Measurements from ENCODE around the gene TPK1. TPM values are rescaled to one million over a fixed set of nuclear protein-coding genes. Genes with fewer than 3 reads are reported as not detected.
A peak's percentile ranks its signal among the peaks of the same experiment; 100 is the strongest.
"Not testable (repeated sequence)": the region's sequence is repeated elsewhere in the genome, so short reads cannot be mapped to it uniquely, and the experiment has no call there.

The TPK1 gene
- total RNA-seq, 1 donor from 2014 or later = 13.7 TPM

- DNase-seq (ENCODE audit: low read depth in 2 of 2) = not testable (repeated sequence)
Measured at GRCh38 chr7:144777889-144778288, 58.0 kb downstream of the TPK1 start.

- DNase-seq (ENCODE audit: low read depth in 2 of 2) = peak in 1 of 2 donors; percentile 35
Measured at GRCh38 chr7:144777005-144777839, 58.6 kb downstream of the TPK1 start.

GRCh38 chr7:144776447-144776846, 59.4 kb downstream of the TPK1 start:
- no peak for DNase-seq (ENCODE audit: low read depth in 2 of 2)

DNA sequence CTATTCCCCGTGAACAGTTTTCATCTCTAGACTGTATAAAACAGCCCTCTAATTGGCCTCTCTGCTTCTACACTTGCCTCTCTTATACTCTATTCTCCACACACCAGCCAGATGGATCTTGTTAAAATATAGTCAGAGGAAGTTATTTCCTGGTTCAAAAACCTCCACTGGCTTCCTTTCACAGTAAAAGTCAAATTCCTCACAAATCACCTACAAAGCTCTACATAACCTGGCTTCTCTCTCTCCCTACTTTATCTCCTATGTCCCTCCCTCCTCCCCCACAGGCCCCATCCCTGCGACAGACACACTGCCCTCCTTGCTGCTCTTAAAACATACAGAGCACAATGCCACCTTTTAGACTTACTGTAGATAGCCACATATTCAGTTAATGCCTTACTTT, 60.1 kb downstream of the TPK1 start:
- DNase-seq (ENCODE audit: low read depth in 2 of 2) = peak in 1 of 2 donors; percentile 8

- DNase-seq (ENCODE audit: low read depth in 2 of 2) = no peak
Measured at GRCh38 chr7:144771927-144772326, 63.9 kb downstream of the TPK1 start.

GRCh38 chr7:144771174-144771573, 64.7 kb downstream of the TPK1 start:
- no peak for DNase-seq (ENCODE audit: low read depth in 2 of 2)

GRCh38 chr7:144769352-144769751, 66.5 kb downstream of the TPK1 start:
- no peak for DNase-seq (ENCODE audit: low read depth in 2 of 2)

- peak; percentile 48 to 79 for DNase-seq (ENCODE audit: low read depth in 2 of 2)
Measured at GRCh38 chr7:144768633-144769032, 67.2 kb downstream of the TPK1 start.

DNA sequence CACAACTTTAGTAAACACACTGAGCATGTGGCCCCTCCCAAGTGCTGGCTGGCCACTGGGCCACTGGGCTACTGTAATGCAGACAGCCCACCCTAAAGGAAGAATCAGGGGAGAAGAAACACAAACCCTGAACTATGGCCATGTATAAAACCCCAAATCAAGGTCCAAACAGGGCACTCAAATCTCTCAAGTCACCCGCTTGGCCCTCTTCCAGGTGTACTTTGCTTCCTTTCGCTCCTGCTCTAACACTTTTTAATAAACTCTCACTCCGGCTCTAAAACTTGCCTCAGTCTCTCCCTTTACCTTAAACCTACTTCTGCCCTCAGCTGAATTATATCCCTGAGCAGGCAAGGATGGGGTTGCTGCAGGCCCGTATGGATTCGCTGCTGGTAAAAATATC, 72.6 kb downstream of the TPK1 start:
- DNase-seq (ENCODE audit: low read depth in 2 of 2) = no peak

DNA sequence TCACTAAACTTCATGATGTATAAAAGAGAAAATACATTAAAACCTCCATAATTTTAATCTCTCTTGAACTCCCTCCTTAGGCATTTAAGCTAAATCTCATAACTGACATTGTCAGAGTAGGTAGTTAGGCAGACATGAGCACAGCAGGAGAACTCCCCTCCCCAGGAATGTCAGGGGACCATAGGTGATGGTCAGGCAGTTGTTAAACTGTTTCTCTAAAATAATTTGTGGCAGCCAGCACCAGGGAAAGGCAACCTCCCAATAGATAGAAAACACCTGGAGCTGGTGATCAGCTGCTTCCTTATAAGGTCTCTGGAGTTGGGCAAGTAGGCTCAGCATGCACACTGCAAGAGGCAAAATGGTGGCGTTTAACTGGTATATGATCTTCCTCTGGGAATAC, 73.0 kb downstream of the TPK1 start:
- DNase-seq (ENCODE audit: low read depth in 2 of 2) = no peak

DNA sequence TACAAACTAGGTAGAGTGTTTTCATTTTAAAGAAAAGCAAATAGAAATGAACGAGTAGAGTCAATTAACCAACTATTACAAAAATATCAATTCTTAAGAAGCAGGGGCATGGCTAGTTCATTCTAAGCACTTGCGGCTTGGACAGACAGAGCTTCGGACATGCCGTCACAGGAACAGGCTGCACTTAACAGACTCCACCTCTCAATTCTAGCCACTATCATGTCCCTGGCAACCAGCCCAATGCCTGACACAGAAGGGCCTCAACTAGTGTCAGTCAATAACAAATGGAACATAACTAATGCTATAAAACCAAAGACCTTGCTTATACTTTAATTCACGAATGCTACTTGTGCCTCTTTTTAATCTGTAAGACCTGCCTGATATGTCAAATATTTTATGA, 74.4 kb downstream of the TPK1 start:
- peak in 1 of 2 donors; percentile 13 for DNase-seq (ENCODE audit: low read depth in 2 of 2)

DNA sequence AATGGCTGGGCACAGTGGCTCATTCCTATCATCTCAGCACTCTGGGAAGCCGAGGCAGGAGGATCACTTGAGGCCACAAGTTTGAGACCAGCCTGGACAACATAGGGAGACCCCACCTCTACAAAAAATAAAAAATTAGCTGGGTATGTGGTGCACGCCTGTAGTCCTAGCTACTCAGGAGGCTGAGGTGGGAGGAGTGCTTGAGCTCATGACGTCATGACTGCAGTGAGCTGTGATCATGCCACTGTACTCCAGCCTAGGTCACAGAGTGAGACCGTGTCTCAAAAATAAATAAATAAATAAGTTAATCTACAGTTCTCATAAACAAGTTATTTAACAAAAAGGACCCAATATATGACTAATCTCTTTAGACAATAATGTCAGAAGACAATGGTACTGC, 76.2 kb downstream of the TPK1 start:
- DNase-seq (ENCODE audit: low read depth in 2 of 2) = no peak

DNA sequence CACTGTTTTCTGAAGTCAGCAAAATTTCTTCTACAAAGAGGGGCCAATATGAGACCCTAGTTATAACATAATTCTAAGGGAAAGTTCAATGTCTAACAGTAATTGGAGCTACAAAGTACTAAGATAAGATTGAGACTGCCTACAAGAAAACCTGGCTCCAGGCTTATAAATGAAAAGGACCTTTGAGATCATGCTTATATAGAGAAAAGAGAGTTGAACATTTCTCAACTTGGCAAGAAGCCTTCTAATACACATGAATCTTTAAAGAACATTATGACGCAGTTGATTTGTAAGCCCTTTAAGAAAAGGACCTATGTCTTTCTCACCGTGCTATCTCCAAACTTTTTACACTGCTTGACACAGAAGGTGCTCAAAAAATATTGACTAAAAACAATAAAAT, 87.9 kb downstream of the TPK1 start:
- no peak for DNase-seq (ENCODE audit: low read depth in 2 of 2)

- peak; percentile 60 to 69 for DNase-seq (ENCODE audit: low read depth in 2 of 2)
Measured at GRCh38 chr7:144738708-144739314, 97.0 kb downstream of the TPK1 start.

DNA sequence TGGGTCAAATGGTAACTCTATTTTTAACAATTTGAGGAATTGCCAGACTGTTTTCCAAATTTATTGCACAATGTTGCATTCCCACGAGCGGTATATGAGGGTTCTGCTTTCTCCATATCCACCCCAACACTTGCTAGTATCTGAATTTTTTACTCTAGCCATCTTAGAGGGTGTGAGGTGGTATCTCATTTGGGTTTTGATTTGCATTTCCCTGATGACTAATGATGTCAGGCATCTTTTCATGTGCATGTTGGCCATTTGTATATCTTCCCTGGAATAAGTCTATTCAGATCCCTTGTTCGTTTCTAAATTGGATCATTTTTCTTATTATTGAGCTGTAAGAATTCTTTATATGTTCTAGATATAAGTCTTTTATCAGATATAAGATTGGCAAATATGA, 97.7 kb downstream of the TPK1 start:
- DNase-seq (ENCODE audit: low read depth in 2 of 2) = no peak

GRCh38 chr7:144736880-144737493, 98.9 kb downstream of the TPK1 start:
- no peak for DNase-seq (ENCODE audit: low read depth in 2 of 2)

DNA sequence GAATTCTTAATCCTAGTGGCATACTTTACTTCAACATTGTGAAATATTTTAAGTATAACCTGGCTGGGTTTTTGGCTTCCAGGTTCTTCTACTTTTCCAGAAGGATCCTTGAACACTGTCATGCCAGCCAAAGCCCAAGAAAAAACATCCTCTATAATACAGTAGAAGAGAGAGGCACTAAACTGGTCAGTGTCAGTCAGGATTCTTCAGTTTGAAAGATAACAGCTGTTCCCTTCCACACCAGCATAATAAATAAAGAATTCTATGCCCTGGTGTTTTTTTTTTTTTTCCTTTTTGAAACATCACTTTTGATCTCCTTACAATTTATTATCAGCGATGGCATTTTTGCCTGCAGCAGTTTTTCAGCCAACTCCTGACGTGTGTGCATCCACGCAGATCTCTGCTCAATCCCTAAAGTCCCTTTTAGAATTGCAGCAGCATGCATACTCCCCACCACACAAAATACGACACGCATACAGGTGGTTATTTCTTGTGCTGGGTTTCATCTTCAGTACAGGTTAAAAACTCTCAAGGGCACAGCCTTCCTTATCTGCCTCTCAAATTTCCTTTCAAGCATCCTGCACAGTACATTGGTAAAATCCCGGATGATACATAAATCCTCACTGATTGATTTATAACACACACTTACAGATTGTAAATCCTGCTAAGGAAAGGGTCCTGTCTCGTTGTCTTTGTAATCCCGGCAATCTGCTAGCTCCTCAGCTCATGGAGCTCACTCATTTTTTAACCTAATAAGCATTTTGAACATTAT, 100.2 kb downstream of the TPK1 start:
- no peak for DNase-seq (ENCODE audit: low read depth in 2 of 2)

DNA sequence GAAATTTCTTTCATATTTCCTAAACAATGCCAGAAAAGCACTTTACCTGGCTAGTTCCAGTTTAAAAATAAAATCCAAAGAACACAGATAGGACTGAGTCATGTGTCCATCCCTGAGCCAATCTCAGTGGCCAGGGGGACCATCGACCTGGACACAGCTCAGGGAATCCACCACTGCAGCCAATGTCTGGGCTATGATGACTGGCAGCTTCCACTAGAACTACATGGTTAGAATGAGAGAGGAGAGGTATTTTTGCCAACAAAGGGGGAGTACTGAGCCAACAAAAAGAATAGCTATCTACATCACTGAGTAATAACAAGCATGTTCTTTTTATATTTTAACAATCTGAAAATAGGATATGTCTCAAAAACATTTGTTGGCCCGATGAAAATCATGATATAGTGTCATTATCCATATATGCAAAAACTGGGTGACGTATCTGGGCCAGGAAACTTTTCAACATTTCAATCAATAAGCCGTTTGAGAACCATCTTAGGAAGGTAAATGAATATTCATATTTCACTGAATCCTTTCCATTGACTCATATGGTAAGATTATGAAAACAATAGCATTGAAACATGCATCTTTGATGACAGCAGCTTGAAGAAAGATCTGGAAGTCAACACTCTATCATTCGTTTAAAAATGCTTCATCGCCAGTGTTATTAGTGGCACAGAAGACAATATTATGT, 104.0 kb downstream of the TPK1 start:
- DNase-seq (ENCODE audit: low read depth in 2 of 2) = peak in 1 of 2 donors; percentile 20

DNA sequence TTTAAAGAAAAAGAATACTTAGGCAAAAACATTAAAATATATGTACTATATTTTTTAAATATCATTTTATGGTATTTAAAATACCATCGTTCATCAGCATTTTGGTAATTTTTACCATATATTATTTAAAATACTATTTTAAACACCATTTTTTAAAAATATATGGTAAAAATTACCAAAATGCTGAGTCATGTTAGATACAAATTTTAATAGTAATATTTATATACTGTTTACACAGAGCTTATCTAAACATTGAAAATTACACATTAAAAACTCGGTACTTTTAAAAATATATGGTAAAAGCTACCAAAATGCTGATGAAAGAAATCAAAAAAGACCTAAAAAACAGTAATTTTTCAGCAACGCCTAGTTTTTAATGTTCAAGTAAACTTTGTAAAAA, 105.6 kb downstream of the TPK1 start:
- no peak for DNase-seq (ENCODE audit: low read depth in 2 of 2)

- DNase-seq (ENCODE audit: low read depth in 2 of 2) = no peak
Measured at GRCh38 chr7:144729226-144729625, 106.6 kb downstream of the TPK1 start.

DNA sequence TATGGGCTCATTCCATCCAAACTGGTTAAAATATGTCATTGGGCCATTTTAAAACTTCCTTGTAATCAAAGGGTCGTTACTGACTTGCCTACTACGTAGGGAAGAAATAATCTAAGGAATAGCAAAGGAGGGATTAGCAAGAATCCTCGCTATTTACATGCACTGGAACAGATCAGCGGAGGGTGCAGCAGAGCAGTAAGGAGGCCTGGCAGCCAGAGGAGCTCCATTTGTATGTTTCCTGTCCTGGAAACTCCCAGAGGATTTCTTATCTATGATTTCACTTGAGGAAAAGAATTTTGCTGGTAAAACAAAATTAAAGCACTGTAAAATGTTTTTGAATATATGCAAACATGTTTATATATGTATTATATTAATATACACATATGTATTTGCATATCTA, 107.3 kb downstream of the TPK1 start:
- no peak for DNase-seq (ENCODE audit: low read depth in 2 of 2)

Measured in lung microvascular endothelial cell (primary cell).